NCI-H2196 treated with DMSO at 0.1 percent for 48 hours (cell line): Measurements from ENCODE around the gene TRIP13.
"Not testable (repeated sequence)": the region's sequence is repeated elsewhere in the genome, so short reads cannot be mapped to it uniquely, and the experiment has no call there.

Experiments used
- DNase-seq: peaks from one replicate; lab custom pipeline; 2025; ENCODE audit not compliant: unreplicated experiment; lab: John Stamatoyannopoulos, UW

The TRIP13 gene

GRCh38 chr5:892394-893136 is at the start of gene TRIP13, which contains the start of gene BRD9:
Gene TRIP13 (plus strand): TSS chr5:892884. CDS start chr5:892999, 115 bp downstream.
Gene BRD9 (minus strand): TSS chr5:892801. CDS start chr5:892657, 144 bp downstream.
- DNase-seq: peak; percentile 71

GRCh38 chr5:843371-843770 is 49.3 kb upstream of the TRIP13 start:
- DNase-seq: not testable (repeated sequence)

- DNase-seq: not testable (repeated sequence)
Measured at GRCh38 chr5:843926-844325, 48.8 kb upstream of the TRIP13 start.

GRCh38 chr5:844426-844825 is 48.3 kb upstream of the TRIP13 start:
- not testable (repeated sequence) for DNase-seq

- not testable (repeated sequence) for DNase-seq
Measured at GRCh38 chr5:845031-845675, 47.5 kb upstream of the TRIP13 start.

GRCh38 chr5:845676-846601 is 46.7 kb upstream of the TRIP13 start:
- not testable (repeated sequence) for DNase-seq

GRCh38 chr5:846602-847091 is 46.0 kb upstream of the TRIP13 start:
- DNase-seq: not testable (repeated sequence)

- DNase-seq: not testable (repeated sequence)
Measured at GRCh38 chr5:847212-847611, 45.5 kb upstream of the TRIP13 start.

- DNase-seq: not testable (repeated sequence)
Measured at GRCh38 chr5:847736-848135, 44.9 kb upstream of the TRIP13 start.

GRCh38 chr5:848671-849111 is 44.0 kb upstream of the TRIP13 start:
- DNase-seq: no peak

GRCh38 chr5:849651-850301 is 42.9 kb upstream of the TRIP13 start:
- DNase-seq: no peak

- DNase-seq: no peak
Measured at GRCh38 chr5:850511-851006, 42.1 kb upstream of the TRIP13 start, which contains the start of gene ZDHHC11. Gene ZDHHC11 (minus strand): TSS chr5:850986. CDS start chr5:850602, 384 bp downstream.

GRCh38 chr5:851076-851475 is 41.6 kb upstream of the TRIP13 start:
- no peak for DNase-seq

GRCh38 chr5:851553-851952 is 41.1 kb upstream of the TRIP13 start:
- no peak for DNase-seq

GRCh38 chr5:852018-852417 is 40.7 kb upstream of the TRIP13 start:
- DNase-seq: no peak

GRCh38 chr5:852431-853401 is 40.0 kb upstream of the TRIP13 start:
- DNase-seq: no peak

- not testable (repeated sequence) for DNase-seq
Measured at GRCh38 chr5:853416-854090, 39.1 kb upstream of the TRIP13 start.

- no peak for DNase-seq
Measured at GRCh38 chr5:854217-854616, 38.5 kb upstream of the TRIP13 start.
